Breast epithelium (tissue), 4 donors: Measurements from ENCODE around the gene IRGQ. TPM values are rescaled to one million over a fixed set of nuclear protein-coding genes. Genes with fewer than 3 reads are reported as not detected.
"Not testable (repeated sequence)": the region's sequence is repeated elsewhere in the genome, so short reads cannot be mapped to it uniquely, and the experiment has no call there.

ENCODE experiments used
- DNase-seq, 2 donors: peaks; one replicate each; pipeline ENCODE4 v3.0.0-alpha.2; 2019; ENCODE audit warnings: low spot score in 2 of 2
- H3K27ac ChIP-seq, 2 donors: fragments of 200-600 bp; sonication (generic) in 1 of 2; one replicate each; pipeline ENCODE4 v1.5.1; 2016 to 2019; ENCODE audit warnings: mild to moderate bottlenecking in 1 of 2
- H3K27me3 ChIP-seq, 2 donors: fragments of 200-600 bp; sonication (generic) in 1 of 2; one replicate each; pipeline versions ENCODE4 v1.5.1 to v1.6.0; 2017 to 2019; ENCODE audit warnings: control low read depth in 1 of 2, mild to moderate bottlenecking in 1 of 2
- H3K36me3 ChIP-seq: fragments of 200-600 bp; one replicate; pipeline ENCODE4 v1.5.1; 2019
- H3K4me1 ChIP-seq, 2 donors: fragments of 200-600 bp; sonication (generic); one replicate each; pipeline ENCODE4 v1.5.1; 2016 to 2019; ENCODE audit warnings: control low read depth in 1 of 2
- H3K4me3 ChIP-seq, 3 donors: fragments of 200-600 bp; sonication (generic); 1 replicate in 2 of 3; 2 replicates in 1 of 3; pipeline ENCODE4 v1.5.1; 2016 to 2019; ENCODE audit warnings: mild to moderate bottlenecking in 3 of 3, moderate library complexity in 2 of 3
- H3K9me3 ChIP-seq, 2 donors: fragments of 200-600 bp; sonication (generic) in 1 of 2; one replicate each; pipeline ENCODE4 v1.5.1; 2016 to 2019; ENCODE audit warnings: control low read depth in 1 of 2
- CTCF ChIP-seq, 3 donors: fragments of 450-650 bp; IDR thresholded peaks; one replicate each; pipeline ENCODE4 v1.5.1; 2016 to 2017; ENCODE audit warnings: antibody characterized with exemption in 3 of 3, mild to moderate bottlenecking in 3 of 3, moderate library complexity in 3 of 3
- POLR2A ChIP-seq: fragments of 450-650 bp; IDR thresholded peaks from one replicate; pipeline ENCODE4 v1.6.1; 2016; ENCODE audit warnings: antibody characterized with exemption, mild to moderate bottlenecking, moderate library complexity
- POLR2AphosphoS5 ChIP-seq, 3 donors: sonication (generic); formaldehyde crosslinking; IDR thresholded peaks; one replicate each; pipeline ENCODE4 v1.6.1; 2017; ENCODE audit warnings: antibody characterized with exemption in 3 of 3
- intact Hi-C: fragments of 100-400 bp; cut with DNase I; formaldehyde crosslinking; loops from one replicate; pipeline ENCODE4 v1.15.1; 2023; ENCODE audit warnings: low total_unique reads
- total RNA-seq, 3 donors: library from RNA; depleted of rRNA; stranded (reverse); fragments of >200 nt; gene quantifications; one replicate each; pipeline ENCODE4 v1.1.0, GENCODE V29; 2016

The IRGQ gene
- total RNA-seq, 3 donors from 2014 or later: 14.9 to 17.4 (median 16.1) TPM

- H3K4me3 ChIP-seq: no peak overlapping the region
- H3K4me1 ChIP-seq: no peaks in the 10 kb centered on the region
- H3K27me3 ChIP-seq: no peaks in the 10 kb centered on the region
- intact Hi-C loops: no loop called here
- TF ChIP-seq POLR2AphosphoS5 (IDR thresholded peaks at IDR 0.05): peak in 1 of 3 donors; percentile 13
- no peak for TF ChIP-seq CTCF (IDR thresholded peaks at IDR 0.05)
- H3K9me3 ChIP-seq: no peaks in the 10 kb centered on the region
- DNase-seq: peak in 1 of 2 donors; percentile 78
- peak overlapping the region; percentile 69 to 75 for H3K27ac ChIP-seq
- no peaks in the 10 kb centered on the region for H3K36me3 ChIP-seq
Observed at GRCh38 chr19:43606569-43607229, 10.8 kb upstream of the IRGQ start.

- no peak for TF ChIP-seq POLR2AphosphoS5 (IDR thresholded peaks at IDR 0.05)
- TF ChIP-seq POLR2A: no peak
- TF ChIP-seq CTCF (IDR thresholded peaks at IDR 0.05): no peak
Observed at GRCh38 chr19:43605875-43606568, 10.1 kb upstream of the IRGQ start.

GRCh38 chr19:43600326-43600725, 4.4 kb upstream of the IRGQ start:
- peak overlapping the region; percentile 44 to 56 for H3K27ac ChIP-seq
- H3K4me3 ChIP-seq, H3K36me3 ChIP-seq, intact Hi-C loops, H3K9me3 ChIP-seq, DNase-seq, H3K4me1 ChIP-seq, H3K27me3 ChIP-seq: not testable (repeated sequence)

More at GRCh38 chr19:43605875-43606568, 10.1 kb upstream of the IRGQ start:
- intact Hi-C loops: loop anchor here (1.0 kb wide), 1 partner anchor 48 kb away; no protein-coding TSS in a partner anchor
- Histone ChIP-seq H3K9me3 (no peaks in the 10 kb centered on the region), H3K27ac (peak overlapping the region; percentile 69 to 75), H3K4me3 (no peak overlapping the region), H3K4me1 (no peaks in the 10 kb centered on the region), H3K27me3 (no peaks in the 10 kb centered on the region), H3K36me3 (no peaks in the 10 kb centered on the region)
- DNase-seq: no peak

GRCh38 chr19:43599635-43600295, 3.8 kb upstream of the IRGQ start:
- intact Hi-C loops: loop anchor here (10.0 kb wide), 1 partner anchor 65 kb away; the partner anchor contains the start of gene ZNF575

More at GRCh38 chr19:43599635-43600295, 3.8 kb upstream of the IRGQ start:
- Histone ChIP-seq H3K27me3 (no peaks in the 10 kb centered on the region), H3K27ac (peak overlapping the region; percentile 44 to 56), H3K36me3 (no peaks in the 10 kb centered on the region), H3K4me3 (no peak overlapping the region), H3K4me1 (peaks cover 9 to 13% of the 10 kb centered on the region in 2 donors), H3K9me3 (no peaks in the 10 kb centered on the region)
- TF ChIP-seq POLR2A (no peak), CTCF (IDR thresholded peaks at IDR 0.05) (no peak), POLR2AphosphoS5 (IDR thresholded peaks at IDR 0.05) (no peak)
- no peak for DNase-seq
